ENCODE data around the gene XCL1.

The XCL1 gene

GRCh38 chr1:168606096-168606495 lies 29.7 kb downstream of the XCL1 start:
- no peak for DNase-seq (ENCODE audit: low spot score)

GRCh38 chr1:168607872-168608428 lies 31.5 kb downstream of the XCL1 start:
- DNase-seq (ENCODE audit: low spot score) = no peak

GRCh38 chr1:168608796-168609715 lies 32.7 kb downstream of the XCL1 start:
- DNase-seq (ENCODE audit: low spot score) = no peak

- no peak for DNase-seq (ENCODE audit: low spot score)
Measured at GRCh38 chr1:168609741-168610510, 33.5 kb downstream of the XCL1 start.

DNA sequence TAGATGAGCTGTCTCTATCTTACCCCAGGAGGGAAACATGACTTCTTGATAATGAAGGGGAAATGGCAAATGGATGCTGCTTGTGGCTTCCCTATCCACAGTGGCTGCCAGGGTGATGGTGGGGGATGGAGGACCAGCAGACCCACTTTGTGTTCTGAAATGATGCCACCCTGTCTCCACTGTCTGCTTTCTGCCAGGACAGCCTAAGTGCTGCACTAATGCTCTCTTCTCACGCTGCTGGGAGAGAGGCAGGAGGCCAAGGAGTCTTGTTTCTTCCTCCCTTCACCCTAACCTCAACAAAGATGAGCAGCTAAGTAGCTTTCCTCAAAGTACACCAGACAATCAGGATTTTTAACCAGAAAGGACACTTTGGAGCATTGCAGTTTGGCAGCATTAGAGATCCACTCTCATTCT lies 36.6 kb downstream of the XCL1 start:
- no peak for DNase-seq (ENCODE audit: low spot score)

GRCh38 chr1:168613691-168614231 lies 37.4 kb downstream of the XCL1 start:
- DNase-seq (ENCODE audit: low spot score) = no peak

DNA sequence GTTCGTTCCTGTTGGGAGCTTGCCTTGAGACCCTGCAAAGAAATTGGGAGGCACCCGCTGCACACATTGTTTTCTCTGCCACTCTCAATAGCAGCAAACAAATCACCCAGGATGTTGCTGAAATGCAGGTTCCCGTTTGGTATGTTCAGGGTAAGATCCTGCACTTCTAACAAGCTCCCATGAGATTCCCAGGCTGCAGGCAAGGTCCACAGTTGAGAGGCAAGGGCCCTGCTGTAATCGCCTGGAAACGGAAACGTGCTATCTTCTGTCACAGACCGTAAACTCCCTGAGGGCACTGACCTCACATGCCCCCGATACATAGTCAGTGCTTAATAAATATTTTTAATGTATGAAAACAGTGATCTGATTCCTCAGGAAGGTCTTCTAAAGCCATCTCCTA lies 37.8 kb downstream of the XCL1 start:
- no peak for DNase-seq (ENCODE audit: low spot score)

GRCh38 chr1:168615965-168616364 lies 39.6 kb downstream of the XCL1 start:
- no peak for DNase-seq (ENCODE audit: low spot score)

DNA sequence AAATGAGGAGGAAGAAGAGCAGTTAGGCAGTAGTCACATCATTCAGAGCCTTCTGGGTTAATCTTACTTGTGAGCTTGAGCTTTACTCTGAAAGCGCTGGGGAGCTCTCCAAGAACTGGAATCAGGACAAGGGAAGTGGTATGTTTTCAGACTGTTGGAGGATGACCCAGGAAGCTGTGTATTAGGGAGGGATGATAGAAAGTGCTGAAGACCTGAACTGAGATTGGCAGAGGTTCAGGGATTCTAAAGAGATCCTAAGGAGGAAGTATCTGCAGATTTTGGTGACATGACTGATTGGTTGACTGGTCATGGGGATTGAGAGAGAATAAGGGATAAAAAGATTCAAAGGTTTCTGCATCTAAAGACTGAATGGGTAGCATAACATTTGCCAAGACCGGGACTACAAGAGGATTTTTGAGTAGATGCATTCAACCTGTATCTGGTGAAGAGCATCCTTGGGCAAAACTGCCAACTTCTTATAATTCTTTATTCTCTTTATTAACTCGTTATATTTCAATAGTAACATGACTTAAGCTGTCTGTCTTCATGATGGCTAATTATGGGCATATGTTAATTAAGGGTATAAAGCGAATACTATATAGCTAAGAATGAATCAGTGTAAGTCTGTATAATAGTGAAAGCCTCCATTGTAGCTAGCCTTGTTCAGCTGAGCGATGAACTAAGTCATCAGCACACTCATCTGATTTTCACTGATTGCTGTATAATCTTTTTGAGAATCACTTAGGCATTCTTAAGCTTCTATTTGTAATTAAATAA lies 41.8 kb downstream of the XCL1 start:
- no peak for DNase-seq (ENCODE audit: low spot score)

- DNase-seq (ENCODE audit: low spot score) = no peak
Measured at GRCh38 chr1:168618886-168619285, 42.5 kb downstream of the XCL1 start.

DNA sequence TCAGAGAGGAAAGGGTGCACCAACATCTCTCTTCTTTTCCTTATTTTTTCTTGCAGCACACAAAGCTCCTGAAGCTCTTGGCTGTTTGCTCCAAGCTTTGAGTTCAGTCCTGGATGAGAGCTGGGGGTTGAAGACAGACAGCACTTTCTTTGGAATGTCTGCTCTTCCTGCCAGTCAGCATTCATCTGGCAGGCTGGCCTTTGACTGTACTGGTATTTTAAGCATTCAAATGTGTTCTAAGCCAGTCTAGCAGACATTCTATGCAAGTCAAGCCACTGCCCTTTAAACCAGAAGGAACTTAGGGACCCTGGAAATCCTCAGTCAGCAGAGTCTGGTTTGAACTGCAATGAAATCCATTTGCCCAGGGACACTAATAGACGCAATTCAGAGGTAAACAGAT lies 45.0 kb downstream of the XCL1 start:
- DNase-seq (ENCODE audit: low spot score) = no peak

- no peak for DNase-seq (ENCODE audit: low spot score)
Measured at GRCh38 chr1:168623003-168623828, 46.8 kb downstream of the XCL1 start.

GRCh38 chr1:168623831-168624230 lies 47.4 kb downstream of the XCL1 start:
- no peak for DNase-seq (ENCODE audit: low spot score)

DNA sequence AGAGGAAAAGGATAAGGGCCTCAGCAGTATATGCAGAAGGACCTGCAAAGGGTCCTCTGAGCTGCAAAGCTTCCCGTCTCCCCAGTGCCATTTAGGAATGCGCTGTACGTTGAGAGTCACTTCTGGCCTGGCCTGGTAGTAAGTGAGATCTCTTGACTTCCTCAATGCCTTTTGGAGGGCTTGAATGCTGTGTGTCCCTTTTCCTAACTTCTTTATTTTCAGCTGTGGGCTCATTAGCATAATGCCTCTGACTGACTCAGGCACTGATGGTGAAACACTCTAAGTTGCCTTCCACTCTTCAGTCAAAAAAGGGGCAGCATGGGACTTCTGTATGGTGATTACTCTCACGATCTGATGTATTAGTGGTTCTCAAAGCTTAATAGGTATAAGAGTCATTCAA lies 49.9 kb downstream of the XCL1 start:
- no peak for DNase-seq (ENCODE audit: low spot score)

GRCh38 chr1:168627370-168627769 lies 51.0 kb downstream of the XCL1 start:
- no peak for DNase-seq (ENCODE audit: low spot score)

GRCh38 chr1:168628807-168629206 lies 52.4 kb downstream of the XCL1 start:
- peak; percentile 11 for DNase-seq (ENCODE audit: low spot score)

DNA sequence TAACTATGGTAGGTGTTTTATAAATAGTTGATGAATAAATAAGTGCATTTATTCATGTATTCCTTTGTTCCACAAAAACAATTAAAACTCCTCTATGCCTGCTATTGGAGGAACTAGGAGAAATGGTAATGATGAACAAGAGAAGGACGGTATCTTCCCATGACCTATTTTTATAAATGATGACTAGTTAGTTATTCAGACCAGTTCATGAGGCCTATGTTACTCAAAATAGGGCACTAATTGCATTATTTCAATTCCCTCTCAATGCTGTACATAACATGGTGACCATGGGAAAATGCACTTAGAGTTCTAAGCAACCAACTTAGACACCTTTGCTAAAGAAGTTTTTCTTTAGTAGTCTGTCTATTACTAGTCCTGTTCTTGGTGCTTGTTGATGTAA lies 53.1 kb downstream of the XCL1 start:
- DNase-seq (ENCODE audit: low spot score) = no peak

All from SW480 (cell line).